ENCODE measurements around the gene RIT1.
"Not testable (repeated sequence)": the region's sequence is repeated elsewhere in the genome, so short reads cannot be mapped to it uniquely, and the experiment has no call there.

The RIT1 gene

GRCh38 chr1:155933591-155934096 is 22.5 kb upstream of the RIT1 start:
- DNase-seq (ENCODE audit: low read depth, low spot score): no peak

- no peak for DNase-seq (ENCODE audit: low read depth, low spot score)
These were observed 21.3 kb upstream of the RIT1 start for GRCh38 chr1:155932487-155932886.

GRCh38 chr1:155932081-155932480 is 20.9 kb upstream of the RIT1 start:
- no peak for DNase-seq (ENCODE audit: low read depth, low spot score)

GRCh38 chr1:155931332-155932038 is 20.3 kb upstream of the RIT1 start:
- no peak for DNase-seq (ENCODE audit: low read depth, low spot score)

GRCh38 chr1:155930725-155931124 is 19.6 kb upstream of the RIT1 start:
- not testable (repeated sequence) for DNase-seq (ENCODE audit: low read depth, low spot score)

- no peak for DNase-seq (ENCODE audit: low read depth, low spot score)
These were observed 17.9 kb upstream of the RIT1 start for GRCh38 chr1:155929057-155929456.

- DNase-seq (ENCODE audit: low read depth, low spot score): no peak
These were observed 14.4 kb upstream of the RIT1 start for GRCh38 chr1:155925506-155925905.

- DNase-seq (ENCODE audit: low read depth, low spot score): no peak
These were observed 9.6 kb upstream of the RIT1 start for GRCh38 chr1:155920717-155921116.

- no peak for DNase-seq (ENCODE audit: low read depth, low spot score)
These were observed 8.7 kb upstream of the RIT1 start for GRCh38 chr1:155919801-155920200.

GRCh38 chr1:155918660-155919059 is 7.5 kb upstream of the RIT1 start:
- no peak for DNase-seq (ENCODE audit: low read depth, low spot score)

- no peak for DNase-seq (ENCODE audit: low read depth, low spot score)
These were observed 3.0 kb upstream of the RIT1 start for GRCh38 chr1:155913969-155914757.

GRCh38 chr1:155912056-155912536 is 947 bp upstream of the RIT1 start:
- DNase-seq (ENCODE audit: low read depth, low spot score): no peak

- no peak for DNase-seq (ENCODE audit: low read depth, low spot score)
These were observed 478 bp downstream of the RIT1 start for GRCh38 chr1:155910621-155911121.

- DNase-seq (ENCODE audit: low read depth, low spot score): no peak
These were observed 1.3 kb downstream of the RIT1 start for GRCh38 chr1:155909894-155910293.

GRCh38 chr1:155904261-155904660 is 6.9 kb downstream of the RIT1 start:
- no peak for DNase-seq (ENCODE audit: low read depth, low spot score)

- DNase-seq (ENCODE audit: low read depth, low spot score): no peak
These were observed 11.0 kb downstream of the RIT1 start for GRCh38 chr1:155900161-155900560.

- no peak for DNase-seq (ENCODE audit: low read depth, low spot score)
These were observed 11.5 kb downstream of the RIT1 start for GRCh38 chr1:155899683-155900082.

GRCh38 chr1:155898888-155899287 is 12.3 kb downstream of the RIT1 start:
- DNase-seq (ENCODE audit: low read depth, low spot score): no peak

- no peak for DNase-seq (ENCODE audit: low read depth, low spot score)
These were observed 13.4 kb downstream of the RIT1 start for GRCh38 chr1:155897746-155898145.

GRCh38 chr1:155896476-155896875 is 14.7 kb downstream of the RIT1 start:
- not testable (repeated sequence) for DNase-seq (ENCODE audit: low read depth, low spot score)

- DNase-seq (ENCODE audit: low read depth, low spot score): not testable (repeated sequence)
These were observed 15.5 kb downstream of the RIT1 start for GRCh38 chr1:155895617-155896016.

GRCh38 chr1:155893389-155894142 is 17.6 kb downstream of the RIT1 start:
- DNase-seq (ENCODE audit: low read depth, low spot score): no peak

Measured in activated naive CD8-positive, alpha-beta T cell treated with anti-CD3 and anti-CD28 coated beads, Interleukin-2, amount 50 U/mL, for 16 hours (primary cell).